HPDE6-E6E7 (cell line): ENCODE results near the gene AVL9.
"Not testable (repeated sequence)": the region's sequence is repeated elsewhere in the genome, so short reads cannot be mapped to it uniquely, and the experiment has no call there.

Experiments
- DNase-seq: peaks from one replicate; pipeline ENCODE4 v3.0.0; 2011; ENCODE audit warnings: missing footprints; ENCODE audit errors: extremely low spot score

Gene AVL9

DNA sequence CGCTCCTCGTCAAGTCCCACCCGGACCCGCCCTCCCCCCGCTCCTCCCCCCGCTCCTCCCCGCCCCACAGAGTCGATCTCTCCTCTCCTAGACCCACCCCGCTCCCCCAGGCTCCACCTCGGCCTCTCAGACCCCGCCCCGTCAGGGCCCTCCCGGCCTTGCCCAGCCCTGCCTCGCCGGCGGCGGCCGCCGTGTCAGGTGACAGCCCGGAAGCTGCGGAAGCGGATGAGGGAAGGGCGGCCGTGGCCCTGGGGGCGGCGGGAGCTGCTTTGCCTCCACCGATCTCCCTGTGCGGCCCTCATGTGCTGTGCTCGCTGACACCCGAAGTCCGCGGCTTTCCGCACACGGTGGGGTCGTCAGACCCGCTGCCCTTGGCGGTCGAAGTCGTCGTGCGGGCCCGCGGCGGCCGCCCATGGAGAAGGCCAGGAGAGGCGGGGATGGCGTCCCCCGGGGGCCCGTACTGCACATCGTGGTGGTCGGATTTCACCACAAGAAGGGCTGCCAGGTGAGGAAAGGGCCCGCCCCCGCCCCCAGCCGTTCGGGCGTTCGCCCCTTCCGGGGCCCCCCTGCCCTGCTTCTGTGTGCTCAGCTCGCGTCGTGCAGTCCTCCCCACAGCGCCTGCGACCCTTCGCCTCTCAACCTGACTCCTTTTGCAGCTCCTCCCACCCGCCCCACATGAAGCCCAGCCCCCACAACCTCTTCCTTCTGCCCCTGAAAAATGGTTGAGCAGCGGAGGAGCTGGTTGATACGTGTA is at the start of gene AVL9:
Gene AVL9, plus strand, starts transcription at position 192 of the 754 bp plus-strand sequence. Its CDS starts 221 bp downstream, at position 413.
- peak; percentile 85 for DNase-seq

DNA sequence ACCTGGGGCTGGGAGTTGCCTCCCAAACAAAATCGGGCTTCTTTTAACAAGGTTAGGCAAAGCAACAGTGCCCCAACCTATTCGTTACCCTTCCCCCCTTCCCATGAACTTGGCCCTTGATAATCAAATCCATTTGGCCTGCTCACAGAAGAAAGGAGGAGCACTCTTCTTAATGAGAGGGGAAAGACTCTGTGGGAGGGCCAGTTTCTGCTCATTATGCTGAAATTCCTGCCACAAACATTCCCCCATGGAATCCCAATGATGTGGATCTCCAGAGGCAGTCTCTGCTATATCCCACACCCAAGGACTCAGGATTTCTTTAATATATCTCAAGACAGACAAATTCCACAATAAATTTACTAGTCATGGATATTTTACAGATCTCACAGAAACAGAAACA is 48.1 kb upstream of the AVL9 start:
- DNase-seq: no peak

DNA sequence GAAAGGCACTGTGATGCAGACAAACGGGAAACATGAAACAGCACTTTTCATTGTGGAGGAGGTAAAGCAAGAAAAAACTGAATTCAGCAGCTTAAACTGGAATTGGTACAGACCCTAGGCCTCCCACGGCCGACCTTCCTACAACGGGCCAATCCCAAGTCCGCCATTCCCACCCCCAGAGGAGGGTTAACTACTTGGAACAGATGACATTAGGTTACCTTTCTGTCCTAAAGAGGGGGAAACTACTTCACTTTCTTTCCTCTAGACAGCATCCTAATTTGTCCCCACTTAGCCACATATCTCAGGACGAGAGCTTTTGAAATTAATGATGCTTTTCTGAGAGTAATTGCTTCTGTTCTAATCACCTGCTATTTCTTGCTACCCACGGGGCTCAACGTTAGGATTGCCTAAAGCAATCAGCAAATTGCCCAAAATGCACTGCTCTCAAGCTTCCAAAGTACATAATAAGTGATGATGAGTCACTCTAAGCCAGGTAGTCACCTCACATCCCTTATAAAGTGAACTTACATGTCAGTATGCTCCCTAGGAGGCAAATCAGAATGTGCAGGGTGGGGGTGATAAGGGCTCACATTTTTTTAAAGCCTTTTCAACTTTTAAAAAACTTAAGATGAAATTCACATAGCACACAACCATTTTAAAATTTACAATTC is 41.8 kb upstream of the AVL9 start:
- no peak for DNase-seq

DNA sequence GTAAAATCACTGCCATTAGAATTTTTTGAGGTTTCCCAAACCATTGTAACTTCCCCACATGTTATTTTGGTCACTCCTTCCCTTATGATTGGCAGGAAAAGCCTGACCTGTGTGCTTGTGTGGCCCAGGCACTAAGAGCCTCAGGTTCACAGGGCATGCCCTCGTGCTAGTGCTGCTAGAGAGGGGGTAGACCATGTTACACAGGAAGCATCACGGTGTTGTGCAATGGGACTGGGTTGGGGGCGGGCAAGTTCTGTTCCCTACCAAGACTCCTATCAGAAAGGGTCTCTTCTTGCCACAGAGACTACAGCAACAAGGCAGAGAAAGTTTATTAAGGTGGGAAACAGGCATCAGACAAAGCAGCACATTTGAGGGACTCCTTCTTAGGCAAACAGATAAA is 37.3 kb upstream of the AVL9 start:
- no peak for DNase-seq

DNA sequence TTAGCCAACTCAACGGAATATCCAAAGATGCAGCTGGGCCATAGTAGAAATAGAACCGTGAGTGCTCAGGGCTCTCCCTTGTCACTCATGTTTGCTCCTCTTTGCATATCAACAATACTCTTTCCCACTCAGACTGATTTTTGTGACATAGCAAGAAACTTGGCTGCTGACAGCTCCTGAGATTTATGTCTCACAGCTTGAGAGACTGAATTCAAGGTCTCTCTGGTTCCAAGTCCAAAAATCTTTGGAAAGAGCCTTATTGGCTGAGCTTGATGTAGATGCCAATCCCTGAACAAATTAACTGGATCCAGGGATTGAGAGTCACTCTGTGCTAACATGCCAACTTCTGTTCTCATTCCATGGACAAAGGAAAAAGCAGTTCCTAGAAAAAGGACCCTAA is 35.5 kb upstream of the AVL9 start:
- no peak for DNase-seq

DNA sequence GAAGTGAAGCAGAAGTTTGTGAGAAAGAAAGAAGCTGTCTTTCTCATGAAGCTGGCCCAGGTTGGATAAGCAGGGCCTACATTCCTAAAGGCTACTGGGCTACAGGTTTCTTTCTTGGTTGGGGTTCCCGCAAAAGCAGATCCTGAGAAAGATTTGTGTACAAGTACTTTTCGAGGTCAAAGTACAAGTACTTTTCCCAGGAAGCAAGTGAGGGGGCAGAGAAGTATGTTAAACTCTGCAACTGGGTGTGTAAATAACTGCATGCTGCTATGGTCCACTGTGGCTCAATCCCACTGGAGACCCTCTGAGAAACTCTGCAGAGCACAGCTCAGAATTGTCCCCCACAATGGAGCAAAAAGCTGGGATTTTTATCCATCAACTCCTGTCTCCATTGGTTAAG is 33.8 kb upstream of the AVL9 start:
- DNase-seq: no peak

DNA sequence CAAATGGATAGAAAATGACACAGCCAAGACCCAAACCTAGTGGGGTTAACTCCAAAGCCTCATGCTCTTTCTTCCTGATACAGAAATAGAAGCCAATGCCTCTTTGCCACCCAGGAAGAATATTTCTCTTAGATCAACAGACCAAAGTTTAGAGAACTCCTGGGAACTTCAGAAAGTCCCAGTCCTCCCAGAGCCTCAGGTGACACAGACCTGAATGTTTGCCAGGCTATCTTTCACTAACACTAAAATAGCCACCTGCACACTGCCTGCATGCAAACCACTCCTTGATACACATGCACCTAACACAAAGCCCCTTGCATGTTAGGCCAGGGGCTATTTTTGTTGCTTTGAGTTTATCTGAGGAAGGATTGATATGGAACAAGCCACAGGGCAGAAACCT is 32.8 kb upstream of the AVL9 start:
- no peak for DNase-seq

DNA sequence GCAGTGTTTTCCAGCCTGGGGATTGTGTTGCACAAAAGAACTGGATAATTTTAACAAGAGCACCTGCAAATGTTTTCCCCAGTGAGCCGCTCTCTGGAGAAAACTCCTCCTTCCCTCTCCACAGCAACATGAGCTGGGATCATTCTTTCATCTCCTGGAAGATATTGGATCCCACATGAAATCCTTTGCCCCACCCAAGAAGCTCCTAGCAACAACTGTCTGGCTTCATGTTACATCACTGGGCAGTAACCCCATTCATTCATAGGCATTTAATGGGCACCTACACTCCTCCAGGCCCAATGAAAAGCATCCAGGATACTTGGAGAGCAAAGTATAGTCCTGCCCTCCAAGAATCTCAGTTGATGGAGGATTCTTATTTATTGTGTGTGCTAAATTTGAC is 32.3 kb upstream of the AVL9 start:
- DNase-seq: no peak

DNA sequence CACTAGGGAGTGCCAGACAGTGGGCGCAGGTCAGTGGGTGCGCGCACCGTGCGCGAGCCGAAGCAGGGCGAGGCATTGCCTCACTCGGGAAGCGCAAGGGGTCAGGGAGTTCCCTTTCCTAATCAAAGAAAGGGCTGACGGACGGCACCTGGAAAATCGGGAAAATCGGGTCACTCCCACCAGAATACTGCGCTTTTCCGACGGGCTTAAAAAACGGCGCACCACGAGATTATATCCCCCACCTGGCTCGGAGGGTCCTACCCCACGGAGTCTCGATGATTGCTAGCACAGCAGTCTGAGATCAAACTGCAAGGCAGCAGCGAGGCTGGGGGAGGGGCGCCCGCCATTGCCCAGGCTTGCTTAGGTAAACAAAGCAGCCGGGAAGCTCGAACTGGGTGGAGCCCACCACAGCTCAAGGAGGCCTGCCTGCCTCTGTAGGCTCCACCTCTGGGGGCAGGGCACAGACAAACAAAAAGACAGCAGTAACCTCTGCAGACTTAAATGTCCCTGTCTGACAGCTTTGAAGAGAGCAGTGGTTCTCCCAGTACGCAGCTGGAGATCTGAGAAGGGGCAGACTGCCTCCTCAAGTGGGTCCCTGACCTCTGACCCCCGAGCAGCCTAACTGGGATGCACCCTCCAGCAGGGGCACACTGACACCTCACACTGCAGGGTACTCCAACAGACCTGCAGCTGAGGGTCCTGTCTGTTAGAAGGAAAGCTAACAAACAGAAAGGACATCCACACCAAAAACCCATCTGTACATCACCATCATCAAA is 30.5 kb upstream of the AVL9 start:
- DNase-seq: not testable (repeated sequence)

DNA sequence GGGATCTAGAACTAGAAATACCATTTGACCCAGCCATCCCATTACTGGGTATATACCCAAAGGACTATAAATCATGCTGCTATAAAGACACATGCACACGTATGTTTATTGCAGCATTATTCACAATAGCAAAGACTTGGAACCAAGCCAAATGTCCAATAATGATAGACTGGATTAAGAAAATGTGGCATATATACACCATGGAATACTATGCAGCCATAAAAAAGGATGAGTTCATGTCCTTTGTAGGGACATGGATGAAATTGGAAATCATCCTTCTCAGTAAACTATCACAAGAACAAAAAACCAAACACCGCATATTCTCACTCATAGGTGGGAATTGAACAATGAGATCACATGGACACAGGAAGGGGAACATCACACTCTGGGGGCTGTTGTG is 25.3 kb upstream of the AVL9 start:
- not testable (repeated sequence) for DNase-seq

DNA sequence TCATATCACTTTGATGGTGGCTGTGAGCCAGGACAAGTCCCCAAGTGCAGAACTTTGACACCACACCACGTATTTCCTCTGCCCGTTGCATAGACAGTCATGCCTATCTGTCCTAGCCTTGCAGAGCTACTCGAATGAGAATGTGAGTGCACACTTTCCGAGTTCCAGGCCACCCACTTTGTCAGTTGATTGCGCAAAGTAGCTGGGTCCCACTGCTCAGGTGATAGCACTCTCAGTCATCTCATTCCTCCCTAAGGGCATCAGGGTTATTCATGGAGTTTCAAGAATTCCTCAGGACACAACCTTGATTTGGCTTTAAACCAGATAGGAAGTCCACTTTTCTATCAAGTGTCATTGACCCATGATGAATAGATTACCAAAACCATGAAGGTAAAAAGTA is 24.4 kb upstream of the AVL9 start:
- DNase-seq: no peak

DNA sequence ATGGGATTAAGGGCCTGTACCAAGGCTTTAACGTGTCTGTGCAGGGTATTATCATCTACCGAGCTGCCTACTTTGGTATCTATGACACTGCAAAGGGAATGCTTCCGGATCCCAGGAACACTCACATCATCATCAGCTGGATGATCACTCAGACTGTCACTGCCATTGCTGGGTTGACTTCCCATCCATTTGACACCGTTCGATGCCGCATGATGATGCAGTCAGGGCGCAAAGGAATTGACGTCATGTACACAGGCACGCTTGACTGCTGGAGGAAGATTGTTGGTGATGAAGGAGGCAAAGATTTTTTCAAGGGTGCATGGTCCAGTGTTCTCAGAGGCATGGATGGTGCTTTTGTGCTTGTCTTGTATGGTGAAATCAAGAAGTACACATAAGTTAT is 23.3 kb upstream of the AVL9 start:
- DNase-seq: no peak

DNA sequence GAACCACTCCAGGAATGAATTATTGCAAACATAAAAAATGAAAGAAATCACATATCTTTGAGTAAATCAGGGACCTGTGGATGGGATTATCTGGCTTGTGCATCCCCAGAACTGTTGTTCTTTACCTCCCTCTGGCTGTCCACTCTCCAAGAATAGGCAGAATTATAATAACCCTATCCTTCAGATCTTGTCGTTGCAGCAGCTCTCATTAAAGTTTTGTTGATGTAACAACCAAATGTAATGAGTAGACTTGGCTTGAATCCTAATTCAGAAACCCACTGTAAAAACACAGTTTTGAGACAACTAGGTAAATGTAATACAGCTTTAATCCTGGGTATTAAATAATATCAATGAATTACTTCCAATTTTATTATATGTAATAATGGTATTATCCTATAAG is 21.3 kb upstream of the AVL9 start:
- no peak for DNase-seq

DNA sequence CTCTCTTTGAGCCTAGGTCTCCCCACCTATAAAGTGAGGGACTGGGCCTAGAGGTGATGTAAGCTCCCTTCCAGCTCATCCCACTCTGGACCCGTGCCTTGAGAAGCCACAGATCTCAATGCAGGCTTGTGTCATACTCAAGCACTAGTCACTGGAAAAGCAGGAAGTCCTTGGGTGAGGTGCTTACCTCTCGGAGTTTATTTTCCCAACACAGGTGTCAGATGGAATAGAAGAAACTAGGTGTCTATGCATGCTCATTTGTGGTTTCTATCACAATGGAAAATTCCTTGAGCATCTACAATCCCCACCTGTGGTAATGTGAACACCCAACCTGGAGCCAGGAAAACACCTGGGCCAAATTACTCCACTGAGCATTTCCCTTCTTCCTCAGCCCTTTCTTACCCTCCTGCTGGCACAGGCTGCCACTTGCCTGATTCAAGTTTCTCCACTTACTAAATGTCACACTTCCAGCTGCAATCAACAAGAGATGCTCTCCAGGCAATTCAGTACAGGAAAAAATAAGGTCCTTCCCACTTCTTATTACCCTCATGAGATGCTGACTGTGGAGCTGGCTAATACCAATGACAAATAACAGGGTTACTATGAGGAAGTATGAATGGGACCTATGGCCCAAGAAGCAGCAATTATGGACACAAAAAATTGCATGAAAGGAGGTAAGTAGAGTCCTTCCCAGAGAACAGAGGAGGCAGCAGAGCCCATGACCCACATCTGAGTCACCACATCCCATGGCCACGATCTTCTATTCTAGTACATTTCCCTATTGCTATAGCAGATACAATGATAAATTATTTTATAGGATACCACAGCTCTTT is 18.3 kb upstream of the AVL9 start:
- no peak for DNase-seq

DNA sequence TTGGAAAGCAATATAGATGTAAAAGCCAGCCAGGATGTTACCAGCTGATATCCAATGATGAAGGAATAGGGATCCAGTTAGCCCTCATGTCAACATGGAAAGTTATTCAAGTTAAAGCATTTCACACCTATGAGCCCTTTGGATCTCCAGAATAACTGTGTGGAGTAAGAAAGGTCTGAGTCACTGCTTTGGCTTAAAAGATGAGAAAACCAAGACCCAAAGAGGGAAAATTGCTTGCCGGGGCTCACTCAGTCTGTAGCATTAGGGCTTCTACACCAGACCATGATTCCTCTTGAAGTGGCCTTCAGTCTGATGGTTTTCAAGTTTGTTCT is 17.7 kb upstream of the AVL9 start:
- DNase-seq: no peak

DNA sequence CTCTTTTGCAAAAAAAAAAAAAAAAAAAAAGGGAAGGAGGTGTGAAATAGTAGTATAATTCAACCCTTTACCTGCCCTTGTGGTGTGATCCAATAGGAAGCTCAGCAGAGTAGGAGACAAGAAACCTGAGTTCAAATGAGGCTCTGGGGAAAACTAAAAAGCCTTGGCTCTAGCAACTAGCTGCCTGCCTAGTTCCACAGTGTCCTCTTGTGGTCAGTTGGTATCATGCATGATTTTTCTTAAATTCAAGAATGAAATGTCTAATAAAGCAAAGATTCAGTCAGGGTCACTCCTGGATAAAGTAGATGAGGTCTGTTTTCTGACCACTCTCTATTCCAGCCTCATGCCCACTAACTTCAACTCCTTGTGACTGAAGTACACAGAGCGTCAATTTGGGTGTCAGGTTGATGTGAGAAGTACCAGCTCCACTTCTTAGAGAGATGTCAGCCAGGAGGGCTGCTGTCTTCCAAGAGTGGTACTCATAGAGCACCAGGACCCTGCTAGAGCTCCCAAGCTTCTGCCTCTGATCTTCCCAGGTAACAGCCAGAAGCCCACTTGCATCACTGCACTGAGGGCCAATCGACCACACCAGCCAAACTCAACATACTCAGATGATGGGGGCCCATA is 15.6 kb upstream of the AVL9 start:
- no peak for DNase-seq

DNA sequence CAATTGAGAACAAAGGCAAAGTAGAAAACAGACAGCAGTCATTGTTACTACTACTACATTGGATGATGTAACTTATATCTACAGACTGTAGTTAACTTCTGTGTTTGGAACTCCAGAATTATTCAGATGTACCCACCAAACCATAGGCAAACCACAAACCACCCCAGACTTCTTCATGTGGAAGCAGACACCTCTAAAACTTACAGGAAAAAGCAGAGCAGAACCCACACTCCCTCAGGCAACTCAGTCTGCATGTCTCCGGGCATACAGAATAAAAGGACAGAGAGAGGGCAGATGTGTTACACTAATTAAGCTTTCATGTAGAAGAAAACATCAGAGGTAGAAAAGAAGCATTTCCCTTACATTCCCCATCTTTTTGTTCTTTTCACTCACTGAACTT is 14.1 kb upstream of the AVL9 start:
- DNase-seq: no peak

DNA sequence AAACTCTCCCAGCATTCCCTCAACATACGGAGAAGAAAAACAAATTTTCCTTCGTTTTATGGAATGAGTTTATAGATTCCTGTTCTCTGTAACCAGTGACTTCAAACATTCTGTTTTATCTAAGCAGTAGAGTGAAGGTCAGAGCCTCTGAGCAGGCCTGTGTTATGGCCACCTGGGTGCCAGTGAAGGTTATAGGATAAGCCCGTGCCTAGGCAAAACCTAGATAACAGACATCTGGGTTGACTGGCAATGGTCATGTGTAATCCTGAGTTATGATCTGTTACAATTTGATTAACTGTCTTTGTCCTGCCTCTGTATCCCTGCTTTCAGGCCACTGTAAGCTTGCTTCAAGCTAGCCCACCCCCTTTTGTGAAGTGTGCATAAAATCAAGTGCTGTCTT is 13.4 kb upstream of the AVL9 start:
- DNase-seq: no peak

DNA sequence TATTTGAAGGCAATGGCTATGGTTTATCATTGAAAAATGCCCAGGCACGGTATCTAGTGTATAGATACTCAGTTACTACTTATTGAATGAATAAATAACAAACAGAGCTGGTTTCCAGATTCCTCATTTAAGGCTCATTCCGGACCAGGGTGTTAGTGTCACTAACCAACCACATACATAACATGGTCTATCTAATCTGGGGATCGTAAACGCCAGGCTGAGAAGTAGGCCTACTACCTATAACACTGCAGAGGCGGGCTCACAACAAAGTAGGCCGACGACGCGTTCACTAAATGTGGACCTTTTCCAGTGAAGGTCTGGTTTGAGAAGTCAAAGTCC is 5.5 kb upstream of the AVL9 start:
- DNase-seq: no peak

DNA sequence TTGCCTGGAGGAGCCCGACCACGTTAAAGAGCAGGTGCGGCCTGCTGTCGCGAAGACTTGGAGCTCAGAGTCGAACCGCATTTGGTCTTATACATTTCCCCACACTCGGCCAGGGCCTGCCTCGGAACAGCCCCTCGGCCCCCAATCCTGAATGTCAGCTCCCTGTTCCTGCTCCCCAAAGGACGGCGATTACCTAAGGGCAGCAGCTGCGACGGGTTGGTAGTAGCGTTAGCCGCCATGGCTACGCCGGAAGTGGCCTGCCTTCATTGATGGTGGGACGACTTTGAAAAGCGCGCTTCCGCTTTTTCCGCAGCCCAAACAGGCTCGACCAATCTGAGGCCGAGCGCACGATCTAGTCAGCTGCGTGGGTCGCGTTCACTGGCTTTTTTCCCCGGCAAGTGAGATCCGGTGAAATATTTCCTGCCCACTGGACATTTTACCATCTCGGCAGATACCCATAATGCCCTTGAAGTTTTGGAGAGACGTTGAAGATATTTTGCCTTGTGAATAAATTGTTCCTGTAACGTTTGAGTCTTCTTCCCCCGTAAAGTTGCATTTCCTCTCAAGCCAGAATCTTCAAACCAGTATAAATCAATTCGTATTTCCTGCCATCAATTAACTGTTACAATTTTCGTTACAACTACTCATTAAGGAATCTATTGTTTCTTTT is 5.0 kb upstream of the AVL9 start, which contains the start of gene LSM5:
Gene LSM5, minus strand, starts transcription at position 254 of the 670 bp plus-strand sequence. Its CDS starts 15 bp downstream, at position 239.
- peak; percentile 81 for DNase-seq

DNA sequence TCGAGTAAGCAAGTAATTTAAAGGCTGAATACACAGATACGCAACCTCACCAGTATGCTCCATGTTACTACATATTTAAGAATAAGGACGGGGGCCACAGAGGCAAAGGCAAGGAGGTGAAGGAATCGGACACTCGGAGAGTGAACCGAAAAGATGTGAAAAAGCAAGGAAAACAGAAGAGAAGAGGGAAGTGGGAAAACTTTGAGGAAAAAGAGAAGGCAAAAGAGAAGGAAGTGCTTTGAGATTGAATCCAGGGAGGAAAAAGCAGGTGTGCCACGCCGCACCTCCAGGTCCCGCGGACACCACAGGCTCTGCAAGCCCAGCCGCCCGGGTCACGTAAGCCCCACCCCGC is 367 bp upstream of the AVL9 start:
- no peak for DNase-seq
